OCI-LY1 (cell line): Measurements from ENCODE around the gene ZBTB8A.

Experiments
- CTCF ChIP-seq: fragments of 200-600 bp; sonication (generic), shearing (Covaris generic); IDR thresholded peaks from 2 replicates; pipeline ENCODE4 v1.5.1; 2017; ENCODE audit warnings: mild to moderate bottlenecking, antibody characterized with exemption, low read length, moderate library complexity, mixed read lengths
- EZH2 ChIP-seq: fragments of 200-600 bp; sonication (generic), shearing (Covaris generic); IDR thresholded peaks from 2 replicates; pipeline ENCODE4 v1.8.0; 2017; ENCODE audit warnings: borderline replicate concordance, mixed run types, mild to moderate bottlenecking, antibody characterized with exemption, low read length, moderate library complexity, mixed read lengths

- TF ChIP-seq CTCF (no peak), EZH2 (no peak)
These were observed 651 bp downstream of the ZBTB8A start for GRCh38 chr1:32539584-32540571.
